ENCODE measurements around the gene GJC2. TPM values are rescaled to one million over a fixed set of nuclear protein-coding genes. Genes with fewer than 3 reads are reported as not detected.

GJC2 gene
- total RNA-seq, 1 donor from 2014 or later = 2.1 TPM

DNA sequence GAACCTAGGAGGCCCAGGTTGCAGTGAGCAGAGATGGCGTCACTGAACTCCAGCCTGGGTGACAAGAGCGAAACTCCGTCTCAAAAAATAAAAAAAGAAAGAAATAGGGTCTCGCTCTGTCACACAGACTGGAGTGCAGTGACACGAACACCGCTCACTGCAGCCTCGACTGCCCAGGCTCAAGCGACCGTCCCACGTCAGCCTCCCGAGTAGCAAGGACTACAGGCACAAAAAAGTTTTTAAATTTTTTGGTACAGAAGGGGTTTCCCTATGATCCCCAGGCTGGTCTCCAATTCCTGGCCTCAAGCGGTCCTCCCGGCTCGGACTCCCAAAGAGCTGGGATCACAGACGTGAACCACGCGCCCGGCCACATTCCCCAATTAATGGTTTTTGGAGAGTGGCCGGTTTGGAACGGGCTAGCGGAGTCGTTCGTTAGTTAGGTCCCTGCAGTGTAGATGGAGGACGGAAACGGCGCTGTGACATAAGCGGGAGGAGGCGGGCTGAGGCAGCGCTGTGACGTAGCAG is 10.3 kb upstream of the GJC2 start:
- no peaks in the 10 kb centered on the region for H3K9me3 Mint-ChIP-seq (ENCODE audit: low read depth)
- TF ChIP-seq, protein P1, sequence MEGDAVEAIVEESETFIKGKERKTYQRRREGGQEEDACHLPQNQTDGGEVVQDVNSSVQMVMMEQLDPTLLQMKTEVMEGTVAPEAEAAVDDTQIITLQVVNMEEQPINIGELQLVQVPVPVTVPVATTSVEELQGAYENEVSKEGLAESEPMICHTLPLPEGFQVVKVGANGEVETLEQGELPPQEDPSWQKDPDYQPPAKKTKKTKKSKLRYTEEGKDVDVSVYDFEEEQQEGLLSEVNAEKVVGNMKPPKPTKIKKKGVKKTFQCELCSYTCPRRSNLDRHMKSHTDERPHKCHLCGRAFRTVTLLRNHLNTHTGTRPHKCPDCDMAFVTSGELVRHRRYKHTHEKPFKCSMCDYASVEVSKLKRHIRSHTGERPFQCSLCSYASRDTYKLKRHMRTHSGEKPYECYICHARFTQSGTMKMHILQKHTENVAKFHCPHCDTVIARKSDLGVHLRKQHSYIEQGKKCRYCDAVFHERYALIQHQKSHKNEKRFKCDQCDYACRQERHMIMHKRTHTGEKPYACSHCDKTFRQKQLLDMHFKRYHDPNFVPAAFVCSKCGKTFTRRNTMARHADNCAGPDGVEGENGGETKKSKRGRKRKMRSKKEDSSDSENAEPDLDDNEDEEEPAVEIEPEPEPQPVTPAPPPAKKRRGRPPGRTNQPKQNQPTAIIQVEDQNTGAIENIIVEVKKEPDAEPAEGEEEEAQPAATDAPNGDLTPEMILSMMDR (IDR thresholded peaks at IDR 0.05; ENCODE audit: unreplicated experiment) = no peak
- no peak for DNase-seq (ENCODE audit: low spot score, unreplicated experiment)
- peak overlapping the region; percentile 90 for H3K4me3 Mint-ChIP-seq (ENCODE audit: low read depth)
- H3K27me3 Mint-ChIP-seq = peaks cover 33% of the 10 kb centered on the region
- no peaks in the 10 kb centered on the region for H3K36me3 Mint-ChIP-seq (ENCODE audit: insufficient read depth)
- peaks cover 5% of the 10 kb centered on the region for H3K4me1 Mint-ChIP-seq (ENCODE audit: low read depth)
- peak overlapping the region; percentile 97 for H3K27ac Mint-ChIP-seq

GRCh38 chr1:228139931-228140723 is 9.6 kb upstream of the GJC2 start, which contains the start of gene GUK1:
GUK1 (plus strand) TSS chr1:228140279; CDS start chr1:228140303, 24 bp downstream.
- H3K36me3 Mint-ChIP-seq (ENCODE audit: insufficient read depth) = no peaks in the 10 kb centered on the region
- H3K4me1 Mint-ChIP-seq (ENCODE audit: low read depth) = peaks cover 5% of the 10 kb centered on the region
- TF ChIP-seq, protein P1 (IDR thresholded peaks at IDR 0.05; ENCODE audit: unreplicated experiment) = peak; percentile 45
- peak within 1 kb of the TSS; percentile 97 for H3K27ac Mint-ChIP-seq
- DNase-seq (ENCODE audit: low spot score, unreplicated experiment) = peak; percentile 100
- H3K4me3 Mint-ChIP-seq (ENCODE audit: low read depth) = peak within 1 kb of the TSS; percentile 90
- no peaks in the 10 kb centered on the region for H3K9me3 Mint-ChIP-seq (ENCODE audit: low read depth)
- H3K27me3 Mint-ChIP-seq = peaks cover 26% of the 10 kb centered on the region

DNA sequence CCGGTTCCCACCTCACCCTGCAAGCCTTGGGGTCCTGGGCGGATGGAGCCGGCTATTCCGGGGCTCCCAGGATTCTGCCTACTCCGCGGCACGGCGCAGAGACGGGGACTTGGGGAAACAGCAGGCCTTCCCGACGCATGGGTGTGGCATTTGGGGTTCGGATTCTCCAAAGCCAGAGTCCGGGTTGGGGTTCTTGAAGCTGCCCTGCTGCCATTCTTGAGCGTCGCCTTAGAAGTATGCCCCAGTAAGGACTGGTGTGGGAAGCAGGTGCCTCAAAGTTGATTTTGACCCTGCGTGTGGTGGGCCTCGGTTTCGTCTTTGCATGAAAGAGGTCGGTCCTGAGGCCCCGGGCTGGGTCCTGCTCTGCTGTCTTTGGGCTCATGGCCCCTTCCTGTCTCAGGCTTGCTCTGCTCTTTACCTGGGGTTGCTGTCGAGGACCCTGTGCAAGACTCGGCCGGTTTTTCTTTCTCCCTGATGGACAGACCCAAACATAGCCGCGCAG is 9.0 kb upstream of the GJC2 start:
- TF ChIP-seq, protein P1 (IDR thresholded peaks at IDR 0.05; ENCODE audit: unreplicated experiment) = no peak
- Mint-ChIP-seq H3K27ac (peak overlapping the region; percentile 92), H3K36me3 (ENCODE audit: insufficient read depth) (no peaks in the 10 kb centered on the region), H3K4me1 (ENCODE audit: low read depth) (peaks cover 5% of the 10 kb centered on the region), H3K27me3 (peaks cover 20% of the 10 kb centered on the region), H3K9me3 (ENCODE audit: low read depth) (no peaks in the 10 kb centered on the region), H3K4me3 (ENCODE audit: low read depth) (peak overlapping the region; percentile 90)
- DNase-seq (ENCODE audit: low spot score, unreplicated experiment) = no peak

DNA sequence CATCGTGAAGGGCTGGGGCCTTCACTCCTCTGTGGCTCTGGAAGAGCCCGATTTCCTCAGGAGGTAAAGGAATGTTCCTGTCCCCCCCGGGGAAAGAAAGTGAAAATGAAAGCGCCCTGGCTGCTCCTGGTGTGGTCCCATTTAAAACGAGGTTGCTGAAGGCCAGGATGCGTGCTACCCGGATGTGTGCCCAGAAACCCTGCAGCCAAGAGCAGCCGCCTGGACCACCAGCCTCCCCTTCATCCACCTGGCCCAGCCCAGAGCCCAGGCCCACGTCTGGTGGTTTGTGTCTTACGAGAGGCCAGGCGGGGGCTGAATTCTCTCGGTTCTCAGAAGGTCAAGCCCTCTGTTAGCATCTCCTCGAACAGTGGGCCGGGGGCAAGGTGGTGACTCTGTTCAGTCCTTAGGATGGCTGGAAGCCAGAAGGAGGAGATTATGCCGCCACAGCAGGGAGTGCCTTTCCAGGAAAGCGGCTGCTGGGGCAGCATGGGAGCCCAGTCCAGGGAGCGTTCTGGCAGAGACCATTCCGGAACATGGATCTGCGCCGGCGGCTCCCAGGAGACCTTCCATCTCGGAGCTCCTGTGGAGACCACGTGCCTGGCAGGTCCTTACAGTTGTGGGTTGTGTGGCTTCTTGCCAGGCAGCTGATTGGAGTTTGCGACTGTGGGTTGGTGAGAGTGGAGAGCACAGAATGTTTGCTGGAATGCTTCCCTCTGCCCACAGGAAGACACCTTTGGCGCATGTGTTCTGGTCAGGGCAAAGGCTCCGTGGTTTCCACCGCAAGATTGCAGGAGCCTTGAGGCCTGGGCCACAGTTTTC is 8.3 kb upstream of the GJC2 start:
- H3K27ac Mint-ChIP-seq = peak overlapping the region; percentile 92
- H3K27me3 Mint-ChIP-seq = peaks cover 13% of the 10 kb centered on the region
- peak overlapping the region; percentile 90 for H3K4me3 Mint-ChIP-seq (ENCODE audit: low read depth)
- H3K9me3 Mint-ChIP-seq (ENCODE audit: low read depth) = no peaks in the 10 kb centered on the region
- TF ChIP-seq, protein P1 (IDR thresholded peaks at IDR 0.05; ENCODE audit: unreplicated experiment) = no peak
- H3K4me1 Mint-ChIP-seq (ENCODE audit: low read depth) = peaks cover 5% of the 10 kb centered on the region
- DNase-seq (ENCODE audit: low spot score, unreplicated experiment) = no peak
- no peaks in the 10 kb centered on the region for H3K36me3 Mint-ChIP-seq (ENCODE audit: insufficient read depth)

DNA sequence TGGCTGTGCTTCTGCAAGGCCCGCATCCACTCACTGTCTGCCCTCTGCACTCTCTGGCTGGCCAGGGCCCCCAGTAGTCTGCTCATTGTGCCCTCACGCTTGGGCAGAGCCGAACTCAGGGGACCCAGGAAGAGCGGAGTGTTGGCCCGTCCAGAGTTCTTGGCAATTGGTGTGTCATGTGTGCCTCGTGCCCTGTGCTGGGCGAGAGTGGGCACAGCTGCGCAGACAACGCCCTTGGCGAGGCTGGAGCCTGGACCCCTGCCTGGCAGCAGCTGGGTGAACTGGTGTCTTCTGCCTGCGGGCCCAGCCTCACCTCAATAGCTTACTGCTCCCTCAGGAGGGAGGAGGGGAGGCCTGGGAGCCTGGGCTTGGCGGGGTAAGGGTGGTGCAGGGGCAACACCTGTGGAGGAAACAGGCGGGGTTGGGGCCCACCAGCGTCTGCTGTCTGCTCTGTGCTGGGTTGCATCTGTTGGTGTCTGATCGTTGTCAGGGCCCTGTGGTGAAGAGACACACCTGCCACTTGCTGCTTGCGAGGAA is 7.5 kb upstream of the GJC2 start:
- DNase-seq (ENCODE audit: low spot score, unreplicated experiment) = no peak
- Mint-ChIP-seq H3K36me3 (ENCODE audit: insufficient read depth) (no peaks in the 10 kb centered on the region), H3K27me3 (peaks cover 5% of the 10 kb centered on the region), H3K4me3 (ENCODE audit: low read depth) (peak overlapping the region; percentile 90), H3K4me1 (ENCODE audit: low read depth) (peaks cover 5% of the 10 kb centered on the region), H3K27ac (no peak overlapping the region), H3K9me3 (ENCODE audit: low read depth) (no peaks in the 10 kb centered on the region)
- TF ChIP-seq, protein P1 (IDR thresholded peaks at IDR 0.05; ENCODE audit: unreplicated experiment) = no peak
